Brain pericyte (primary cell): Measurements from ENCODE around the gene DAB2IP.
"Not testable (repeated sequence)": the region's sequence is repeated elsewhere in the genome, so short reads cannot be mapped to it uniquely, and the experiment has no call there.

Experiments
- DNase-seq: peaks from one replicate; pipeline ENCODE4 v3.0.0-alpha.2; 2012; ENCODE audit warnings: low read depth, low spot score

Gene DAB2IP

GRCh38 chr9:121643473-121643872 is 8.0 kb upstream of the DAB2IP start:
- DNase-seq: no peak

GRCh38 chr9:121644040-121644439 is 7.4 kb upstream of the DAB2IP start:
- DNase-seq: not testable (repeated sequence)

DNA sequence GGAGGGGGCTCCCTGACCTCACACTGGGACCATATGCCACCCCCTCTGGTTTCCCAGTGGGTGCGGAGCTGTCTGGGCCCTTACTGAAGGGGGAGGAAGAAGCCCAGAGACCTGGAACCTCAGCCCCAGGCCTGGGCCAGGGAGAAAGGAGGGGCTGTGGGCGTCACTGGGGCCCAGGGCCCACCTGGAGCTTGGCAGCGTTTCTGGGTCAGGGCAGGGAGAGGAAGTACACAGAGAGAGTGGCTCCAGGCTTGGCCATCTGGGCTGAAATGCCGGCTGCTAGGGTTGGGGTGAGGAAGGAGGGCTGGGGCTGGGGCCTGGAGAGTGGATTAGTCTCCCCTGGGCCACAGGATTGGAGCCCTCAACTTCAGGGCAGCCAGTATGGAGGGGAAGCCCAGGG is 6.4 kb upstream of the DAB2IP start:
- no peak for DNase-seq

DNA sequence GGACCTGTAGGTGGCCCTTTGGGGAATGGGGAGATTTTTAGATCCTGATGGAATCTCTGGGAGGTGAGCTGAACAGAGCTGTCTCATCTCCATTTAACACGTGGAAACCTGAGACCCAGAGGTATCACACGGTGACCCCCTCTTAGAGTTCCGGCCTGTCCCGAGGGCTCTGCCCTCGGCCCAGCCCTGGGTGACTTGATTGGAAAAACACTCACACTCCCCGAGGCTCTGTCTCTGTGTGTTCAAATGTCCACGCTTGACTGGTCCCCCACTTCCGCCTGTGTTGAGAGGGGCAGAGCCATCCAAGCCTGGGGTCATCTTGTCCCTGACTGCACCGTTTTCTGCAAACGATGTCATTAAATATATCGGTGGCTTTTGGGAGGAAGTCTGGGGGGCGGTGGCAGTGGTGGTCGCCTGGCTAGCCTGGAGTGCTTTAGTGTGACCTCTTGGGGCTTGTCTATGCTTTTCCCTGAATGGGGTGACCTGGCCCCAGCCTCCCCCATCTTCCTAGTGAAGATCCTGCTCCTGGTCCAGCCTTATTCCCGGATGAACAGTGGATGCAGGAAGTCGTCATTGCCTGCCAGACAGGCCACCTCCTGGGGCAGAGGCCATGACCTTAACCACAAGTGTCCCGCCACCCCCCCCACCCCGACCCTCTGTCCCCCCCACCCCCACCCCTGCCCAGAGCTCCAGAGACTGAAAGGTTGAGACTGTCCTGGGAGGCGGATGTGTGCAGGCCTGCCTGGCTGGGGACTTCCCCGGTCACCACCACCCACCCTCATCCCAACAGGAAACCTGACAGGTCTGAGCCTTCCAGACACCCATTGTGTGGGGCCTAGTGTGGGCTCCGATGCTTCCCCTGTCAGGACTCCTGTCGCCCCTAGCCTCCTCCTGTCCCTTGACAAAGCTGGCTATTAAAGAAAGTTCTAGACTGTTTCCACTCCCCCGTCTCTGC is 5.3 kb upstream of the DAB2IP start:
- no peak for DNase-seq

- DNase-seq: no peak
Measured at GRCh38 chr9:121646992-121647391, 4.4 kb upstream of the DAB2IP start.

DNA sequence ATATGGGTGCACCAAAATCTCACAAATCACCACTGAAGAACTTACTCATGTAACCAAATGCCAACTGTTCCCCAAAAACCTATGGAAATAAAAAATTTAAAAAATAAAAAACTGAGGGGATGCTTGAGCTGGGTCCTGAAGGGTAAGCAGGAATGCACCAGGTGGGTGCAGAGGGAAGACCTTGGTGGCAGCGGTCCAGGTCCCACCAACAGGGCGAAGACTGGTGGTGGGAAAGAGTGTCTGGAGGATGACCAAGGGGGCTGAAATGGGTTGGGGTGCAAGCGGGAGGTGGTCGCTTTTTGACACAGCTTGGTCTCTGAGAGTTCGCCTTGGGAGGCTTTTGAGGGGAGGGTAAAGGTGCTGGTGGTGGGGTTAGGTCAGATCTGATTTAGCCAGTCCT is 3.3 kb upstream of the DAB2IP start:
- no peak for DNase-seq

DNA sequence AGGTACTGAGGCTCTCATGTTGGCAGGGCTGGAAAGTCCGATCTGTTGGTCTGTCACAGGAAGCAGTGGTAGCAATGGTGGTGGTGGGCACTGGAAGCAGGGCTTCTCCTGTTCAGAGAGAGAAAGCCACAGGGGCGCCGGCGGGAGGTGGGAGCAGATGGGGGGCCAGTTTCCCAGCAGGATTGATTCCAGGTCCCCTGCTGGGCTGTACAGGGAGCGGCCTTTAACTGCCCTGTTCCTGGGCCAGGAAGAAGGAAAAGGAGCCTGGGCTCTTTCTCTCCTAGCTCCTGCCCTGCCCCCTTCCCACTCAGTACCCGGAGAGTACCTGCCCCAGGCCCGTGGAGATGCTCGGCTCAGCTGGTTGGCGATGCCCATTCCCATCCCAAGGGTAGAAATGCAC is 2.6 kb upstream of the DAB2IP start:
- no peak for DNase-seq

DNA sequence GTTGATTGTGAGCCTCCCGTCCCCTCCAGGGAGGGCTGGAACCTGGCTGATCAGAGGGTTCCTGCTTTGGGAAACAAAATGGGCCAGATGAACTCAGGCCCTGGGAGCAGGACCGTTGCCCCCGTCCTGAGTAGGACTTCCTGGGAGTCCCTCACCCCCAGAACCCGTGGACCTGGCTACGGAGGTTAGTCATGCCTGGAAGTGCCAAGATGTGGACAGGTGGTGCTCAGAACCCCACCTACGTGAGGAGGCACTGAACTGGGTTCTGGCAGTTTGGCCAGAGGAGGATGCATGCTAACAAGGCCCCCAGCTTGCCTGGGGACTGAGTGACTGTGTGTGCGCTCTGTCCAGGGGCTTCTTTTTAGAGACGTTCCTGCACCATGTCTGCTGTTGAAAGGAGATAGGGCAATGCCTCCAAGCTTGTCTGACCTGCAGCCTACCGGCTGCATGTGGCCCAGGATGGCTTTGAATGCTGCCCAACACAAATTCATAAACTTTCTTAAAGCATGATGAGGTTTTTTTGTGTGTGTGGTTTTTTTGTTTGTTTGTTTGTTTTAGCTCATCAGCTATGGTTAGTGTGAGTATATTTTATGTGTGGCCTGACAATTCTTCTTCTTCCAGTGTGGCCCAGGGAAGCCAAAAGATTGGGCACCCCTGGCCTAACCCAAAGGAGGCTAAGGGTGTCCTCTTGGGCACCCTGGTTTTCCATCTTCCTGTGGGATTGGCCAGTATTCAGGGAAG is 1.8 kb upstream of the DAB2IP start:
- no peak for DNase-seq

- peak; percentile 33 for DNase-seq
Measured at GRCh38 chr9:121650217-121651007, 1.0 kb upstream of the DAB2IP start.

GRCh38 chr9:121651008-121651294 is 483 bp upstream of the DAB2IP start:
- no peak for DNase-seq

GRCh38 chr9:121652021-121652837 is 795 bp downstream of the DAB2IP start:
- no peak for DNase-seq

- DNase-seq: no peak
Measured at GRCh38 chr9:121652838-121653231, 1.4 kb downstream of the DAB2IP start.

DNA sequence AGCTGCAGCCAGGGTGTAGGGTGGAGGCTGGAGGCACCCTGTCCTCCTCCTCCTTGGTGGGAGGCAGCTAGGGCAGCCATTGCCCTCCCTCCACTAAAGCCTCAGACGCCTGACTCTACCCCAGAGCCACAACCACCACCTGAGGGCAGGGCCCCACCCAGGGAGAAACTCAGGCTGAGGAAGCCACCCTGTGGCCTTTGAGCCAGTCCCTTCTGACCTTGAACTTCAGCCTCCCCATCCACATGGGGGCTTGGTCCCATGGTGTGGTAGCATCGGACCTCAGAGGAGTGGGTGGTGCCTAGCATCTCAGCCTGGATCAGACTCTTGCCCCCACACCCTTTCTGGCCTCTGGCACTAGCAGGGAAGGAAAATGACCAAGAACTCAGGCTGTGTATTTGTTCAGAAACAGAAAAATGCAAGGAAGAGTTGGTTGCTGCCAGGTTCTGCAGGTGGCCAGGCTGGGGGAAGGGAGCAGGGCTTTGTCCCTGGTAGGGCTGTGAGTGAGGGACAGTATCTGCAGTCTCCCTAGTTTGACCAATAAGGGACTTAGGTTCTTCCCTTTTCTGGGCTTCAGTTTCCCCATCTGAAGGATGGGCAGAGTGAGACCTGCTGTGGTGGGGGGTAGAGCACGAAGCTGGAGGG is 3.2 kb downstream of the DAB2IP start:
- DNase-seq: no peak

- no peak for DNase-seq
Measured at GRCh38 chr9:121655231-121655755, 3.9 kb downstream of the DAB2IP start.

DNA sequence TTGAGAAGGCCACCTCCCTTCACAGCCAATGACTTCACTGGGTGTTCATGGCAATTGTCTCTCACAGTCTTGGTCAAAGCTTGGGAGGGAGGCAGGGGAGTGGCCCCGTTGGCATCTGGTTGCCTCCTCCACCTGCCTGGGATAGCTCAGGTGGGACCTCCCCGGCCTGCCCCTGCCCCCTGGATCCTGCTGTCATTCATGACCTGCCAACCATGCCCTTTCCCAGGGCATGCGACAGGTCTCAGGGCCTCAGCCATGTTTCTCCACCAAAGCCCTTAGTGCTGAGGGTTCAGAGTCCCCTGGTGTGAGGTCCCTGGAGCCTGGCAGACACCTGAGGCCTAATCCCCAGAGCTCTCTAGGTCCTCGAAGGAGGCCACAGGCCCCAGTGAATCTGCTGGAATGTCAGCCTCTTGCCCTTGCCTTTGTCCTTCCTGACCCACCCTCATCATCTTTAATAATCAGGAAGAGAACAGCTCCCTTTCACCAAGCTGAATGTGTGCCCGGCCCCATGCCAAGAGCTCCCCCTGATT is 5.6 kb downstream of the DAB2IP start:
- no peak for DNase-seq

DNA sequence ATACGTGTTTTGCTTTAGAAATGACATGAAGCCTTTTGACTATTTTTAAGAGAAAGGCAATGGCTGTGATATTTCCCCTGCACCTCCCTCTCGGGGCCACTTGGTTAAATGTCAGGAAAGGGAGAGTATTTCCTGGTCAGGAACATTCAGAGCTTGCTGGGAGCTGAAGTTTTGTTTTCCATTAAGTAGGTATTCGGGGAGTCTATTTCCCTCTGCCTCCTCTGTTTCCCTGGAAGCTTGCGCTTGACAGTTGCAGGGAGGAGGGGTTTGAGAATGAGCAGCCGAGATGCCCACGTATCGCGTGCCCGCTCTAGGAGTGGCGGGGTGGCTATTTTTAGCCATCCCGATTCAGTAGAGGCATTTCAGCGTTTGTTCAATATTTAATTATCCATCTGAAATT is 6.7 kb downstream of the DAB2IP start:
- DNase-seq: no peak

DNA sequence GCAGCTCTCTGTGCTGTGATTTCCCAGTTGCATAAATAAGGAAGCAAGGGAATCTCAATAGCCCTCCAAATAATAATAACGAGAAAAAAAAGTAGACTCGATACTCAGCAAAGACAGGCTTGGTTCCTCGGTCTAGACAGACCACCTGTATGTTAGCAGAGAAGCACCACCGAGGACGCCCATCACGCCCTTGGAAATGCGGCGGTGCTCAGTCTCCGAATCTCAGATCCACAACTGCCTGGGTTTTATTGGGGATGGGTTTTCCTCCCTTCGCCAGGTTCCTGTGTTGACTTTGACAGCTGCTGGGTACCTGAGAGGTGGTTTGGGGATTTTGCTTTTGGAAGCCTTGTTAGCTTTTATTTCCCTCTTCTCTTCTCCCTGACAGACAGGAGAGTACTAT is 7.2 kb downstream of the DAB2IP start:
- DNase-seq: no peak

DNA sequence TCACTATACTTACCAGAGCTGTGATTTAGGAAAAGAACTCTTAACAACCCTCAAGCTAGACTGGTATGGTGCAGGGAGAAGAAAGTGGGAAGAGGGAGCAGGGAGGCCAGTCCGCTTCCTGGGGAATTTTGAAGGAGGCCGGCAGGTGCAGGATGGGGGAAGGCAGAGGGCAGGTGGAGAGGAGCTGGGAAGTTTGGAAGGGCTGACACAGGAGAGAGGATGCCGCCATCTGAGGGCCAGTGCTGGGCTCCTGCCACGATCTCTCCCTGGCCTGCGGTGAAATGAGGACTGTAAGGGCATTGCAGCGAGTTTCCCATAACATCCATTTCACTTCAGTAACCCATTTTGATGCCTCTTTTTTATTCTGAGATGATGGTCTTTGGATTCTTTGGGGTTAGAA is 8.9 kb downstream of the DAB2IP start:
- DNase-seq: no peak

- DNase-seq: no peak
Measured at GRCh38 chr9:121660876-121661275, 9.4 kb downstream of the DAB2IP start.

DNA sequence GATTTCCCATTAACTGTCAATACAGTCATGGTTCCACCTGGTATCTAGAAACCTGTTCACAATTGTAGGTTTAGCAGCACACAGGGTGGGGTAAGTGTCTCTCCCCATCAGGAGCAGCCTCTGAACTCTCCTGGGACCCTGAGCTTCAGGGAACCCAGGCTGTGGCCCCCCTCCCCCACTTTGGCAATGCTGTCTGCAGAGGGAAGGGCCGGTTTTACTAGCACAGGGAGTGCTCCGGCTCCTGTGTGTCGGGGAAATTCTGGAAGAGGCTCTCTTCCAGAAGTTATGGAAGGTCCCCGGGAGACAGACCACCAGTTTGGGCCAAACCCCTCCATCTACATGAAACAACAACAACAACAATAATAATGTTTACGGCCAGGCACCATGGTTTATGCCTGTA is 9.9 kb downstream of the DAB2IP start:
- no peak for DNase-seq
